NCI-H510A (cell line): ENCODE data around the gene GSTA1.
"Not testable (repeated sequence)": the region's sequence is repeated elsewhere in the genome, so short reads cannot be mapped to it uniquely, and the experiment has no call there.

Experiments used
- DNase-seq: peaks from one replicate; lab custom pipeline; 2025; lab: John Stamatoyannopoulos, UW

The GSTA1 gene

DNA sequence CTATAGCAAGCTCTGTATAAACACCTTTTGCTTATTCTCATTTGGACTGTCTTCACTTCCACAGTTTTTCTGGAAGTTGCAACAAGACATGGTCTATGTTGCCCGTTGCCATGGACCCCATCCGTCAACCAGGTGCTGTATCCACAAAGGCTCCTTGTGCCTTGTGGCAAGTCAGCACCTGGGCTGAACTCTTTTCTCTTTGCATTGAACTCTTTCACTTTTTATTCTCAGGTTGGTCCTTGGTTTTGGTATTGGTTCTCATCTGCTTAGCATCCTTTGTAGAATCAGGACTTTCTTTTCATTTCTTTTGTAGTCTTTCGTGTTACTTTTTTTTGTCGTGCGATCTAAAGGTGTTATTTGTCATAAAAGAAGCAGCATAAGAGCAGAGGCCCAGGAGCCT is 5.0 kb upstream of the GSTA1 start:
- no peak for DNase-seq

DNA sequence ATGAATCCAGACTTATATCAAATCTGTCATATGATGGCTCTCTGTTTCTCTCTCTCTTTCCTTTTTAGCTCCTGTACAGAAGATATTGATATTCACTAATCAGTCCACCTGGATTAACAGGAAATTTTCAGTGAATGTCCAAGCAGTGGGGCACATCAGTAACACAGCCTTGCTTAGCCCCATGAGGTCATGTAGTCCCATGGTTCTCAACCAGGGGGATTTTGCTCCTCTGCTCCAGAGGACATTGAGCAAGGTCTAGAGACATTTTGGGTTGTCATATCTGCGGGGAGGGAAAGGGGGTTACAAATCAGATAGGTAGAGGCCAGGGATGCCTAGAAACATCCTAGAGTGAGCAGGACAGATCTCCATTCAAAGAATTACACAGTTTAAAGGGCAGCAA is 810 bp downstream of the GSTA1 start:
- no peak for DNase-seq

DNA sequence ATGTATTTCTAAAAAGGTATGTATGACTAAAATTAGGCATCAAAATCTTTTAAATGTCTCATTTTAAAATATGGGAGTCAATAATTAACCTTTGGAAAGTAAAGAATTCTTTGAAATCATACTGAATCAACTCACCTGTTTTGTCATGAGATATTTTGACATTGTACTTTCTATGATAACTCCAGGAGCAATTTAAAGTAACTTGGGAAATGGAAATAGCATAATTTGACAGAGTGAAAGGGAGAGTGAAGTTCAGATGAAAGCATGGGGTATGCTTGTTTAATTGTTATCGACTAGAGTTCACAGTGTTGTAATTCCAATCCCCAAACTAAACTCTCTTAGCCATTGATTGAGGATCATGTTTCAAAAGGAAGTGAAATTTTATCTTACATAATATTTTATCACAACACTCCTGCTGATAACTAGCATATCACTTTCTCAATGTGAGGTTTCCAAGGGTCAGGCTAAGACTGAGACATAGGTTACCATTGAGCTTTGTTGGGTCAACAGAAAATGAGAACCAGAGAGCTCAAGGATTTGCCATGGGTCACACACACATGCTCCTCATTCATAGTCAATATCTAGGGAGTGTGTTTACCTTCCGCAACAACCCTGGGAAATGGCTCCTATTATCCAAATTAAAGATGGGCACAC is 2.3 kb downstream of the GSTA1 start:
- no peak for DNase-seq

DNA sequence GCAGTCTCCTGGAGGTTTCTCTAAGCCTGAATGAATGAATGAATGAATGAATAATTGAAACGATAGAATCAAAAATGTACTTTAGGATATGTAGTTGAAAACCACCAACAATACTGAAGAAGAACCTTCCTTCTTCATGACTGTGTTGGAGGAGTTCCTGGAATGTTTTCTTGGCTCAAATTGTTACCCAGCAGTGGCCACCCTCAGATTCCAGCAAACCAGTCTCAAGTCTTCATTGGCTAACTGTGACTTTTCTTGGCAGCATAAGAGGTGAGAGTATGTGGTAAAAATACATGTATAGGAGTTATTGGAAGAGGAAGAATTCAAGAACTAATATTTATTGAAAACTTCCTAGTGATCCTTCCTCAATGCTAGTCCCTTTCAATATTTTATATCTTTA is 4.3 kb downstream of the GSTA1 start:
- not testable (repeated sequence) for DNase-seq

DNA sequence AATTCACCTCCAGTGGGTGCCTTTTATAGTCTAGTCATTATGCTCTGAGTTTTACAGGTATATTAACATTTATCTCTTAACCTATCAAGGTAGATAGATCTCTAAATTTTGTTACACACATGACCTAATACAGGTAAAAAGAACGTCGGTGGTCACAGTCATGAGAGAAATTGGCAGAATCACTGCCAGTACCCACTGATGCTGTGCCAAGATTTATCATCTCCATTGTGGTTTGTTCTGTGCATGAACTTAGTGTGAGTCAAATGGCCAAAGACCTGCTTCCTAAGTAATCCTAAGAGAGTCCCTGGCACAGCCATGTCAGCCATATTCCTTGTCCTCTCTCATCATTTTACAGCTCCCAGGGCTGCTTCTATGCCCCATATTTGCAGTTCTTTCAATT is 9.2 kb downstream of the GSTA1 start:
- DNase-seq, result not testable (repeated sequence)

DNA sequence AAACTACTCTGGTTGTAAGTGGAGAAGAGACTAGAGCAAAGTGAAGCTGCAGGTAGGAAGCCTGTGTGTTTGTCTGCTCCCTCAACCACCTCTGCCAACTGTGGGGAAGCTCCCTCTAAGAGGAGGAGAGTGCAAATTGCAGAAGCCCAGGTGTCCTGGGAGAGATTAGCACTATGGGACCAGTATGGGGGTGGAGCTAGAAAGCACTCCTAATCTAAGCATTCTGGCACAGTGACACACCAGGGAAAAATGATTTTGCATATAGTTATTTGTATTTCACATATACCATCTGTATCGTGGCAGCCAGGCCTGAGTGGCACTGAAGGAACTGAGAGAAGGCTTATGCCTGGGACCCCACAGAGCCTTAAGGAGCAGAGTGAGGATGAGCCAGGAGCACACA is 12.8 kb downstream of the GSTA1 start:
- DNase-seq, result no peak

DNA sequence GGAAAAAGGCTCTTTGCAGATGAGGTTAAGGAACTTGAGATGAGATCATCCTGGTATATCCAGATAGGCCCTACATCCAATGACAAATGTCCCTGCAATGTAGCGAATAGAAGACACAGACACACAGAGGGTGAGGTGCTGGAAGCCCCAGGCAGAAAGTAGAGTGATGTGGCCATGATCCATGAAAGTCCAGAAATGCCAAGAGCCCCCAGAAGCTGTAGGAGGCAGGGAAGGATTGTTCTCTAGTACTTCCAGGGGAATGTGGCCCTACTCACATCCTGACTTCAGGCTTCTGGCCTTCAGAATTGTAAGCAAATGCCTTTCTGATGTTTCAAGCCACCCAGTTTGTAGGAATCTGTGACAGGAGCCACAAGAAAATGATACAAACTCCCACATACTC is 14.0 kb downstream of the GSTA1 start:
- not testable (repeated sequence) for DNase-seq

DNA sequence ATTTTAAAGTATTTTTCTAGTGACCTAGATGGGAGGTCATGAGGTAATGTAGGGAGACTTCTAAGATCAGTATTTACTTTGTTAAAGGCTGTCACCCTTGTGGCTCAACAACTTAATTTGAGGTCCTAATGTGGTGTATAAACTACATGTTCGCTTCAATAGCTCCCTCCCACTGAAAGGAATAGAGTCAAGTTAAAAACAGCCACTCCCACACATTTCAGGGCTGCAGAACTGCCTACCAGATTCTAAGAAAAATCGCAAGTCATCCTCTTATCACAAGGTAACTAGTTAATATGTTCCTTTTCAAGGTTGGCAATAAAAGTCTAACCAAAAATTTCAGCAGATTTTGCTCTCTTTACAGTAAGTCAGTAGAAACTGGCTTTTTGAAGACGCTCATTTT is 15.1 kb downstream of the GSTA1 start:
- DNase-seq, result no peak

DNA sequence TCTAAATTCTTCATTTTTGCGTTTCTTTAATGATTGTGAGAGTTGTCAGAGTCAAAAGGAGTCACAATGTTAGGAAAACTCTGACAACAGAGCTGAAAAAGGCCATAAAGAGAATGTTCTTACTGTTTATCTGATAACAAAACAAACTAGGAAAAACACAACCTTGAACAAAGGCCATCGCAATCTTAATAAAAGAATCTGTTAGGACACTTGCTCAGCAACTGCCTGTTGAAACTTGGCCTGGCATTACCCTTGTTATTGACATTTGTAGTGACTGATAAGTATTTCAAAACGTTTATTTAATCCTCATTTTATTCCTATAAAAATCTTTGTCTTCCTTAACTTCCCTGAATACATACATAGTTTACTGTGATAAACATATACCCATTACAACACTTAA is 15.7 kb downstream of the GSTA1 start:
- DNase-seq, result no peak

DNA sequence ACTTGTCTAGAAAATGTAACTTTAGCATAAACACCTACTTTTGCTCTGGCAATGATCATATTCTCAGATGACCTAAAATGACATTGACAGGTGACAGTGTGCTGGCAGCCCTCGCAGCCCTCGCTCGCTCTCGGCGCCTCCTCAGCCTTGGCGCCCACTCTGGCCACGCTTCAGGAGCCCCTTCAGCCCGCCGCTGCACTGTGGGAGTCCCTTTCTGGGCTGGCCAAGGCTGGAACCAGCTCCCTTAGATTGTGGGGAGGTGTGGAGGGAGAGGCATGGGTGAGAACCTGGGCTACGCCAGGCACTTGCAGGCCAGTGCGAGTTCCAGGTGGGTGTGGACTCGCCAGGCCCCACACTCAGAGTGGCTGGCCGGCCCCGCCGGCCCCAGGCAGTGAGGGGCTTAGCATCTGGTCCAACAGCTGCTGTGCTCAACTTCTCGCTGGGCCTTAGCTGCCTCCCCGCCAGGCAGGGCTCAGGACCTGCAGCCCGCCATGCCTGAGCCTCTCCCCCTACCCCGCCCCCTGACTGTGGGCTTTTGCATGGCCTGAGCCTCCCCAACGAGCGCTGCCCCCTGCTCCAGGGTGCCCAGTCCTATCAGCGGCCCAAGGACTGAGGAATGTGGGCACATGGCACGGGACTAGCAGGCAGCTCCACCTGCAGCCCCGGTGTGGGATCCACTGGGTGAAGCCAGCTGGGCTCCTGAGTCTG is 17.2 kb downstream of the GSTA1 start:
- no peak for DNase-seq

DNA sequence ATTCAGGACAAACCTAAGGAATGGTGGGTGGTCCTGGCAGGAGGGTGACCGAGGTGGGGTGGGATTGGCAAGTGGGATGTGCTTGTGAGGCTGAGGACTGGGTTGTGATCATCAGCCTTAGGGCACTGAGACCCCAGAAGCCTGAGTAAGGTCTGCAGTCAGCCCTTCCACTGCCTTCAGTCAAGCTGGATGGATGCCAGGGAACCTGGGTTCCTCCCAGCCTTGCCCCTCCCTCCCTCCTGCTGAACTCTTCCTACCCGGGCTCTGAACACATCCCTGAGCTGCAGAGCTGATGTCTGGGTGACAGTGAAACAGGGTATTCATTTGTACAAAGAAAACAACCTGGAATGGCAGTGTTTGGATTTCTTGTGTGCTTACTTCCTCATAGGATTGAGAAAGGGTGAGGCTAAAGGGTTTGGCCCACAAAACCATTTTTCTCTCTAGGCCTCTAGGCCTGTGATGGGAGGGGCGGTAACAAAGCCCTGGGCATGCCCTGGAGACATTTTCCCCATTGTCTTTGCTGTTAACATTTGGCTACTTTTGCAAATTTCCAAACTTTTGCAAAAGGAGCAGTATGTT is 20.8 kb downstream of the GSTA1 start:
- DNase-seq, result not testable (repeated sequence)

DNA sequence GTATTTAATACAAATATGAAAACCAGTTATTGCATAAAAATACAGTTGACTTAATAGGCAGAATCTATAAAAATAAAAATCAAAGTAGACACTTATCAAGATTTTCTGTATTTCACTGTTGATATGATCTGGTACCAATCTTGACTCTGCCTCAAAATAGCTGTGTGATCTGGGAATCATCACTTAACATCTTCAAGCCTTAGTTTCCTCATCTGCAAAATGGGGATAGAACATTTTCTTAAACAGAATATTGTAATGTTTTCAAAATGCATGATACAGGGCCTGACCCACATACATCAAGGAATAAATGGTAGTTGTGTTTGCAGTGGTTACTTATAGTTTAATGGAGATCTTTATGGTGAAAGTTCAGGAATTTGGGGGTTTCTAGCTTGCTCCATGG is 21.4 kb downstream of the GSTA1 start:
- not testable (repeated sequence) for DNase-seq

DNA sequence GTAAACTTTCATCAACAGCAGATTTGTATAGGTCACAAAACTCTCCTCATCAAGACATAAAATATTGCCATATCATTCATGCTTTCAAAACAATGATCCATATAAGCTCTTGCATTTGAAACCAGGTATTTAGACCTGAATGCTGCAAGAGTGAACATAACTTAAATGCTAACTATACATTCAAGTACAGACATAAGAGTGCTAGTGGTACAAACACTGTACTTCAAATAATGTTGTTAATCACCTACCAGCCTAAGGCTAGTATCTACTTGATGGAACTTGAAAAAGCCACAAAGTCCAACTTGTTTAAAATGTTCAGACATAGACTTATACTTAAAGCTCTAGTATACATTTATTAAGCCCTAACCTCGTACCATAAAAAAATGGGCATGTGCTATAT is 24.4 kb downstream of the GSTA1 start:
- DNase-seq, result no peak

DNA sequence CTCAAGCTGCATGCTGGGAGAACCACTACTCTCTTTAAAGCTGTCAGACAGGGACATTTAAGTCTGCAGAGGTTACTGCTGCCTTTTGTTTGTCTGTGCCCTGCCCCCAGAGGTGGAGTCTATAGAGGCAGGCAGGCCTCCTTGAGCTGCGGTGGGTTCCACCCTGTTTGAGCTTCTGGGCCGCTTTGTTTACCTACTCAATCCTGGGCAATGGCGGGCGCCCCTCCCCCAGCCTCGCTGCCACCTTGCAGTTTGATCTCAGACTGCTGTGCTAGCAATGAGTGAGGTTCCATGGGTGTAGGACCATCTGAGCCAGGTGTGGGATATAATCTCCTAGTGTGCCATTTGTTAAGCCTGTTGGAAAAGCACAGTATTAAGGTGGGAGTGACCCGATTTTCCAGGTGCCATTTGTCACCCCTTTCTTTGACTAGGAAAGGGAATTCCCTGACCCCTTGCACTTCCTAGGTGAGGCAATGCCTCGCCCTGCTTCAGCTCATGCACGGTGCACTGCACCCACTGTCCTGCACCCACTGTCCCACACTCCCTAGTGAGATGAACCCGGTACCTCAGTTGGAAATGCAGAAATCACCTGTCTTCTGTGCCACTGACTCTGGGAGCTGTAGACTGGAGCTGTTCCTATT is 26.8 kb downstream of the GSTA1 start:
- DNase-seq, result not testable (repeated sequence)

DNA sequence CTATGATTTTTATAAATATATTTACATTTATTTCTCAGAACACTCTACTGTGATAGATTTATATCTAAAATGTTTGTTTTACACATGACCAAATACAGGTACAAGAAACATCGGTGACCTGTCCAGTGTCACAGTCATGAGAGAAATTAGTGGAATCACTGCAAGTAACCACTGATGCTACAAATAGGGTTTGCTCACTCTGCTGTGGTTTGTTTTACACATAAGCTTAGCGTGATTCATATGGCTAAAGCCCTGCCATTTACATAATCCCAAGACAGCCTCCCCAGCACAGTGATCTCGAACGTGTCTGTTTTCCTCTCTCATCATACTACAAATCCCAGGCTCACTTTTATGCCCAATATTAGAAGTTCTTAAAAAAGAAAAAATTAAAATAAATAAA is 34.2 kb downstream of the GSTA1 start:
- DNase-seq, result not testable (repeated sequence)

DNA sequence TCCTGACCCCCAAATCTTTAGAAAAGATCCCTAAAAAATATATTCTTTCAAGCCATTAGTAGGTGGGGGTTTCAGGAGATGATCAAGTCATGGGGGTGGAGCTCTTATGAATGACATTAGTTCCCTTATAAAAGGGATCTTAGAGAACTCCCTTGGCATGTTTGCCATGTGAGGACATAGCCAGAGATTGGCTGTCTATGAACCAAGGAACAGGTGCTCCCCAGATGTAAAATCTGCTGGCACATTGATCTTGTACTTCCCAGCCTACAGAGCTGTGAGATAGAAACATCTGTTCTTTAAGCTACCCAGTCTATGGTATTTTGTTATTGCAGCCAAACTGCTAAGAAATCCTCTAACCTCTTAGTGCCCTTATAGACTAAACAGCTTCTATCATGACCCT is 36.0 kb downstream of the GSTA1 start:
- not testable (repeated sequence) for DNase-seq

DNA sequence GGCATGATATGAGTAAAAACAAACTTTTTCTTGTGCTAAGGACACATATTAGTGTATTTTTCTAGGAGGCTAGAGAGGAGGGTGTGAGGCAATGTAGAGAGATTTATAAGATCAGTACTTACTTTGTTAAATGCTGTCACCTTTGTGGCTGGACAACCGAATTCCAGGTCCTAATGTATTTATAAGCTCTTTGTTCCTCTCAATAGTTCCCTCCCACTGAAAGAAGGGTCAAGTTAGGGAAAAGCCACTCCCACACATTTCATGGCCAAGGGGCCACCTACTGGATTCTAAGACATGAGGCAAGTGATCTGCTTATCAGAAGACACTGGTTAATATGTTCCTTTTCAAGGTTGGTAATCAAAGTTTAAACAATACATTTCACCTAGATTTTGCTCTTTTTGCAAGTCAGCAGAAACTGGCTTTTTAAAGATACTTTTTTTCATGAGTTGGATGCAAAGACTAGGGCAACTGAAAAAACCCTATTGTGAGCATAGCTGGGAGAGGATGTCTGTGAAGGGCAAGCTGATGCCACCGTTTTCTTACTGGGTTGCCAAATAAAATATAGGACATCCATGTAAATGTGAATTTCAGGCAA is 40.2 kb downstream of the GSTA1 start, which contains the start of gene GSTA2:
Gene GSTA2, minus strand, starts transcription at position 154 of the 595 bp plus-strand sequence. CDS start 5,528 bp downstream, outside the sequence.
- not testable (repeated sequence) for DNase-seq

DNA sequence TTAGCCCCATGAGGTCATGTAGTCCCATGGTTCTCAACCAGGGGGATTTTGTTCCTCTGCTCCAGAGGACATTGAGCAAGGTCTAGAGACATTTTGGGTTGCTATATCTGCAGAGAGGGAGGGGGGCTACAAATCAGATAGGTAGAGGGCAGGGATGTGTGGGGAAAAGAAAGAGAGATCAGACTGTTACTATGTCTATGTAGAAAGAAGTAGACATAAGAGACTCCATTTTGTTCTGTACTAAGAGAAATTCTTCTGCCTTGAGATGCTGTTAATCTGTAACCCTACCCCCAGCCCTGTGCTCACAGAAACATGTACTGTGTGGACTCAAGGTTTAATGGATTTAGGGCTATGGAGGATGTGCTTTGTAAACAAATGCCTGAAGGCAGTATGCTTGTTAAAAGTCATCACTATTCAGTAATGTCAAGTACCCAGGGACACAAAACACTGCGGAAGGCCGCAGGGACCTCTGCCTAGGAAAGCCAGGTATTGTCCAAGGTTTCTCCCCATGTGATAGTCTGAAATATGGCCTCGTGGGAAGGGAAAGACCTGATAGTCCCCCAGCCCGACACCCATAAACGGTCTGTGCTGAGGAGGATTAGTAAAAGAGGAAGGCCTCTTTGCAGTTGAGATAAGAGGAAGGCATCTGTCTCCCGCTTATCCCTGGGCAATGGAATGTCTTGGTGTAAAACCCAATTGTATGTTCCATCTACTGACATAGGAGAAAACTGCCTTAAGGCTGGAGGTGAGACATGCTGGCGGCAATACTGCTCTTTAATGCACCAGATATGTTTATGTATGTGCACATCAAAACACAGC is 41.7 kb downstream of the GSTA1 start:
- peak; percentile 58 for DNase-seq

DNA sequence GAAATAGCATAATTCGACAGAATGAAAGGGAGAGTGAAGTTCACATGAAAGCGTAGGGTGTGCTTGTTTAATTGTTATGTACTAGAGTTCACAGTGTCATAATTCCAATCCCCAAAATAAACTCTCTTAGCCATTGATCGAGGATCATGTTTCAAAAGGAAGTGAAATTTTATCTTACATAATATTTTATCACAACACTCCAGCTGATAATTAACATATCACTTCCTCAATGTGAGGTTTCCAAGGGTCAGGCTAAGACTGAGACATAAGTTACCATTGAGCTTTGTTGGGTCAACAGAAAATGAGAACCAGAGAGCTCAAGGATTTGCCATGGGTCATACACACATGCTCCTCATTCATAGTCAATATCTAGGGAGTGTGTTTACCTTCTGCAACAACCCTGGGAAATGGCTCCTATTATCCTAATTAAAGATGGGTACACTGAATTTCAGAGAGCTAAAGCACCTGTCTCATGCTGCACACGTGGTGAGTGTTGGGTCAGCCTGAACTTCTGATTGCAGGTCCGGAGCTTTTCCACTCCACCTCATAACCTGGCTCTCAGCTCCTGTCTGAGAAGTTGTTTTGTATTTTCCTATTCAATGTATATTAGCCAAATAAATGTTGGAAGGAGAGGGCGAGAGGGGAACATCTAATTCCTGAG is 43.4 kb downstream of the GSTA1 start:
- DNase-seq, result no peak

DNA sequence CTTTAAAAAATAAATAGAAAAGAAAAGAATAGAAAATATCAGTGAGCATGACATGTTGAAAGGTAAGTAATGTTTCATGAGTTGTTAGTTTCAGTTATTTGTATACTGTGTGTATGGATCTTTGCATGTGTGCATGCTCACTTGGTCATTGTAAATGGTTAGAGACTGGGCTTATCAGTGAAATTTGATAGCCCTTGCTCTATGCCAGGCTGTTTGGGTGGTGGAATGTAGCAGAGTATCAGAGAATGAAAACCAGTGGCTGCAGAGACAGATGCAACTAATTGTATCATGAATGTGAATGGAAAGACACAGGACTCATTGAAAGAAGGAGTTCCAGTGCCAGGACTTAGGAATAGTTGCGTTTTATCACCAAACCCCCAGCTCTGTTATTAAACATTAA is 44.5 kb downstream of the GSTA1 start:
- no peak for DNase-seq
